Uterus (tissue), 4 donors: Measurements from ENCODE around the gene TMEM270. TPM values are rescaled to one million over a fixed set of nuclear protein-coding genes. Genes with fewer than 3 reads are reported as not detected.
"Not testable (repeated sequence)": the region's sequence is repeated elsewhere in the genome, so short reads cannot be mapped to it uniquely, and the experiment has no call there.

Experiments used
- DNase-seq, 2 donors: peaks; one replicate each; pipeline ENCODE4 v3.0.0-alpha.2; 2019 to 2020
- H3K27ac ChIP-seq, 2 donors: fragments of 200-600 bp; sonication (generic); 1 replicate in 1 of 2; 2 replicates in 1 of 2; pipeline ENCODE4 v1.5.1; 2016 to 2018
- H3K27me3 ChIP-seq, 2 donors: fragments of 200-600 bp; sonication (generic); one replicate each; pipeline ENCODE4 v1.5.1; 2018 to 2019; ENCODE audit warnings: control low read depth in 1 of 2
- H3K36me3 ChIP-seq, 2 donors: fragments of 200-600 bp; sonication (generic); one replicate each; pipeline ENCODE4 v1.5.1; 2019; ENCODE audit warnings: control low read depth in 1 of 2
- H3K4me1 ChIP-seq, 2 donors: fragments of 200-600 bp; sonication (generic); one replicate each; pipeline ENCODE4 v1.5.1; 2018 to 2019; ENCODE audit warnings: control low read depth in 1 of 2
- H3K4me3 ChIP-seq, 2 donors: fragments of 200-600 bp; sonication (generic); 1 replicate in 1 of 2; 2 replicates in 1 of 2; pipeline ENCODE4 v1.5.1; 2018 to 2019; ENCODE audit warnings: mild to moderate bottlenecking in 1 of 2
- H3K9me3 ChIP-seq, 2 donors: fragments of 200-600 bp; sonication (generic); one replicate each; pipeline ENCODE4 v1.5.1; 2019; ENCODE audit warnings: control low read depth in 1 of 2
- POLR2A ChIP-seq, 2 donors: fragments of 450-650 bp; IDR thresholded peaks; one replicate each; pipeline ENCODE4 v1.6.1; 2016; ENCODE audit warnings: antibody characterized with exemption in 2 of 2, mild to moderate bottlenecking in 1 of 2, moderate library complexity in 1 of 2
- intact Hi-C: fragments of 100-400 bp; cut with DNase I; formaldehyde crosslinking; loops from one replicate; pipeline ENCODE4 v1.15.1; 2023; ENCODE audit warnings: low total_unique reads
- total RNA-seq, 4 donors: library from RNA; depleted of rRNA in 3 of 4; stranded (reverse); fragments of >200 nt in 3 of 4; gene quantifications; one replicate each; pipeline versions ENCODE4 v1.1.0 to v1.2.4, GENCODE V29; 2014 to 2023
- TF ChIP-seq, protein P1 (sequence below), 4 experiments: fragments of 200-600 bp in 2 of 4; fragments of 450-650 bp in 2 of 4; sonication (generic) in 2 of 4; IDR thresholded peaks; one replicate each; pipeline ENCODE4 v1.5.1; 2016 to 2019; ENCODE audit warnings: antibody characterized with exemption in 4 of 4, mild to moderate bottlenecking in 2 of 4, moderate library complexity in 1 of 4
- donor health status: DM: yes; HTN: yes; CAD: no.

TMEM270 gene
- total RNA-seq, 4 donors from 2014 or later = 1.1 TPM; not detected in 3

DNA sequence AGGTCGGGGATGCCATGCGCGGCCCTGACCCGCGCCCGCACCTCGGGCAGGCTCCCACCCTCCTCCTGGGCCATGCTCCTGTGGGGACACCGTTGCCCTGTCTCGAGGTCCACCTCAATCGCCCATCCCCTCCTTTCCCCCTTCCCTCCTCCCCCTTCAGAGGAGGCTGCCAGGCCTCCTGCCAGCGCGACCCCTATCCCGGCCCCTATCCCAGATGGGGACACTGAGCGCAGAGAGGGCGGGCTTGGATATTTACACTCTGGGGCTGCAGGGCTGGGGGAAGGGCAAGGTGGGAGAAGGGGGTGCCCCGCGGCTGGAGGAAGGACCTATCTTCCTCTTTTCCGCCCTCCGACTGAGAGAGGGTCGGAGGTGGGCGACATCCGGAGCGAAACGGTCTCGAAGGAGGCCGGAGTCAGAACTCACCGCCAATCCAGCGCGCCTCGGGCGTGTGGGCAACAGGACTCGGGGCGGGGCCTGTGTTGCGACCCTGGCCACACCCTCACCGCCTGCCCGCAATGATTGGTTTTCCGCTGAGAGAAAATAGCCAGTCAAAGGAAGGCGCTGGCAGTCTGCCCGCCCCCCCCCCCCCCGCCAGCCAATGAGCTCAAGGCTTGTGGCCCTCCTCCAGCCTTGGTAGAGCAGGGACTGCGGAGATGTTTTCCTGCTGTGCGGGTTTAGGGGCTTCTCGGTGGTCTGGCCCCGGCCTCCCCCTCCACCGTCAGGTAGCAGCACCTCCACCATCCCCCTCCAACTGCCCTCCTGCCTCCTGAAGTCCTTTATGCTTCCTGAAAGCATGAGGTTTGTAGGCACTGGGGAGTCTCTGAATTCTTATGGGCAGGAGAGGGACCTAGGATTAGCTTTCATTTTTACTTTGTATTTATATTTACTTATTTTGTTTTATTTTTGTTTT is 18.6 kb upstream of the TMEM270 start, which contains the start of gene METTL27:
Gene METTL27, minus strand, starts transcription at position 450 of the 910 bp plus-strand sequence. Its CDS starts 376 bp downstream, at position 74.
- DNase-seq = peak; percentile 93 to 96
- Histone ChIP-seq H3K27me3 (no peaks in the 10 kb centered on the region), H3K9me3 (no peaks in the 10 kb centered on the region), H3K4me3 (peak within 1 kb of the TSS; percentile 68 to 74), H3K27ac (peak within 1 kb of the TSS; percentile 92 to 96), H3K4me1 (peaks cover 4 to 6% of the 10 kb centered on the region in 2 donors), H3K36me3 (no peaks in the 10 kb centered on the region)
- TF ChIP-seq, protein P1, sequence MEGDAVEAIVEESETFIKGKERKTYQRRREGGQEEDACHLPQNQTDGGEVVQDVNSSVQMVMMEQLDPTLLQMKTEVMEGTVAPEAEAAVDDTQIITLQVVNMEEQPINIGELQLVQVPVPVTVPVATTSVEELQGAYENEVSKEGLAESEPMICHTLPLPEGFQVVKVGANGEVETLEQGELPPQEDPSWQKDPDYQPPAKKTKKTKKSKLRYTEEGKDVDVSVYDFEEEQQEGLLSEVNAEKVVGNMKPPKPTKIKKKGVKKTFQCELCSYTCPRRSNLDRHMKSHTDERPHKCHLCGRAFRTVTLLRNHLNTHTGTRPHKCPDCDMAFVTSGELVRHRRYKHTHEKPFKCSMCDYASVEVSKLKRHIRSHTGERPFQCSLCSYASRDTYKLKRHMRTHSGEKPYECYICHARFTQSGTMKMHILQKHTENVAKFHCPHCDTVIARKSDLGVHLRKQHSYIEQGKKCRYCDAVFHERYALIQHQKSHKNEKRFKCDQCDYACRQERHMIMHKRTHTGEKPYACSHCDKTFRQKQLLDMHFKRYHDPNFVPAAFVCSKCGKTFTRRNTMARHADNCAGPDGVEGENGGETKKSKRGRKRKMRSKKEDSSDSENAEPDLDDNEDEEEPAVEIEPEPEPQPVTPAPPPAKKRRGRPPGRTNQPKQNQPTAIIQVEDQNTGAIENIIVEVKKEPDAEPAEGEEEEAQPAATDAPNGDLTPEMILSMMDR (IDR thresholded peaks at IDR 0.05) = no peak
- TF ChIP-seq POLR2A (IDR thresholded peaks at IDR 0.05) = peak; percentile 33 to 93
- intact Hi-C loops = no loop called here

DNA sequence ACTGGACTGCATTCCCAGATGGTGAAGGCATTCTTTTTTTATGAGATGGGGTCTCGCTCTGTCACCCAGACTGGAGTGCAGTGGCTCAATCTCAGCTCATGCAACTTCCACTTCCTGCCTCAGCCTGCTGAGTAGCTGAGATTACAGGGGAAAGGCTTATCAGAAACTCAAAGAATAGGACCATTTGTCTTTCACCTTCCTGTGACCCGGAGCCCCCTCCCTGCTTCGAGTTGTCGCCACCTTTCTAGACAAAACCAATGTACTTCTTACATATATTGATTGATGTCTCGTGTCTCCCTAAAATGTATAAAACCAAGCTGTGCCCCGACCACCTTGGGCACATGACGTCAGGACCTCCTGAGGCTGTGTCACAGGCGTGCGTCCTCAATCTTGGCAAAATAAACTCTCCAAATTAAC is 16.8 kb upstream of the TMEM270 start:
- intact Hi-C loops = no loop called here
- Histone ChIP-seq H3K4me3 (no peak overlapping the region), H3K27ac (peak overlapping the region; percentile 86 to 96), H3K36me3 (no peaks in the 10 kb centered on the region), H3K27me3 (no peaks in the 10 kb centered on the region), H3K9me3 (no peaks in the 10 kb centered on the region), H3K4me1 (peaks cover 4 to 6% of the 10 kb centered on the region in 2 donors)
- TF ChIP-seq, protein P1 (IDR thresholded peaks at IDR 0.05) = no peak
- TF ChIP-seq POLR2A (IDR thresholded peaks at IDR 0.05) = no peak
- no peak for DNase-seq

DNA sequence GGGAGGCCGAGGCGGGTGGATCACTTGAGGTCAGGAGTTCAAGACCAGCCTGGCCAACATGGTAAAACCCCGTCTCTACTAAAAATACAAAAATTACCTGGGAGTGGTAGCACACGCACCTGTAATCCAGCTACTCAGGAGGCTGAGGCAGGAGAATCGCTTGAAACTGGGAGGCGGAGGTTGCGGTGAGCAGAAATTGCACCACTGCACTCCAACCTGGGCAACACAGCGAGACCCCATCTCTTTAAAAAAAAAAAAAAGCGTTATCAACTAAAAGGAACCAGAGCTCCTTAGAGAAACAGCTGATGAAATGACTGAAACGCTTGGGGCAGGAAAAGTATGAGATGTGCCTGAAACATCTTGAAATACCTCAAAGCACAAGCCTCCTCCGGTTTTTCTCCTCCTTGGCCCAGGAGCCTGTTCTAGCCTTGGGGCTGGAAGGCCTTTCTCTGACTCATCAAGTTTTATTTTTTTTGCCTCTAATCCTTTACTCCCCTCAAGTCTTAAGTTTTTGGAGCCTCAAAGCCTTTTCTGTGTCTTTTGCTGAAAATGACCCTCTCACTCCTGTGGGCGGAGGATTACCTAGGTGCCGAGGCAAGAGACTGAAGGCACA is 16.0 kb upstream of the TMEM270 start:
- peak in 1 of 2 donors; percentile 64 for DNase-seq
- H3K27ac ChIP-seq = peak overlapping the region; percentile 86 to 96
- no peaks in the 10 kb centered on the region for H3K36me3 ChIP-seq
- no peaks in the 10 kb centered on the region for H3K27me3 ChIP-seq
- peaks cover 4 to 6% of the 10 kb centered on the region in 2 donors for H3K4me1 ChIP-seq
- intact Hi-C loops = no loop called here
- H3K9me3 ChIP-seq = no peaks in the 10 kb centered on the region
- TF ChIP-seq, protein P1 (IDR thresholded peaks at IDR 0.05) = no peak
- no peak for TF ChIP-seq POLR2A (IDR thresholded peaks at IDR 0.05)
- no peak overlapping the region for H3K4me3 ChIP-seq

DNA sequence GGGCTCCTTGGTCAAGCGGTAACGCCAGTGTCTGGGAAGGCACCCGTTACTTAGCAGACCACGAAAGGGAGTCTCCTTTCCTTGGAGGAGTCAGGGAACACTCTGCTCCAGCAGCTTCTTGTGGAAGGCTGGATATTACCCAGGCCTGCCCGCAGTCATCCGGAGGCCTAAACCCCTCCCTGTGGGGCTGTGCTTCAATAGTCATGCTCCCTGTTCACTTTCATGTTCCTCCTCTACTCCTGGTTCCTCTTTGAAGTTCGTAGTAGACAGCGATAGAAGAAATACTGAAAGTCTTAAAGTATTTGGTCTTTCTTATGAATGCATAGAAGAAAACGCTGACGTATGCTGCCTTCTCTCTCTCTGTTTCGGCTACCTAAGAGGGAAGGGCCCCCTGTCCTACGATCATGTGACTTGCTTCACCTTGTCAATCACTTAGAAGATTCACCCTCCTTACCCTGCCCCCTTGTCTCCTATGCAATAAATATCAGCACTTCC is 15.2 kb upstream of the TMEM270 start:
- H3K9me3 ChIP-seq, intact Hi-C loops, H3K4me3 ChIP-seq, H3K27me3 ChIP-seq, H3K36me3 ChIP-seq, H3K4me1 ChIP-seq: not testable (repeated sequence)
- peak; percentile 63 to 82 for DNase-seq
- peak overlapping the region; percentile 86 to 96 for H3K27ac ChIP-seq
- TF ChIP-seq POLR2A (IDR thresholded peaks at IDR 0.05) = peak; percentile 33 to 56

DNA sequence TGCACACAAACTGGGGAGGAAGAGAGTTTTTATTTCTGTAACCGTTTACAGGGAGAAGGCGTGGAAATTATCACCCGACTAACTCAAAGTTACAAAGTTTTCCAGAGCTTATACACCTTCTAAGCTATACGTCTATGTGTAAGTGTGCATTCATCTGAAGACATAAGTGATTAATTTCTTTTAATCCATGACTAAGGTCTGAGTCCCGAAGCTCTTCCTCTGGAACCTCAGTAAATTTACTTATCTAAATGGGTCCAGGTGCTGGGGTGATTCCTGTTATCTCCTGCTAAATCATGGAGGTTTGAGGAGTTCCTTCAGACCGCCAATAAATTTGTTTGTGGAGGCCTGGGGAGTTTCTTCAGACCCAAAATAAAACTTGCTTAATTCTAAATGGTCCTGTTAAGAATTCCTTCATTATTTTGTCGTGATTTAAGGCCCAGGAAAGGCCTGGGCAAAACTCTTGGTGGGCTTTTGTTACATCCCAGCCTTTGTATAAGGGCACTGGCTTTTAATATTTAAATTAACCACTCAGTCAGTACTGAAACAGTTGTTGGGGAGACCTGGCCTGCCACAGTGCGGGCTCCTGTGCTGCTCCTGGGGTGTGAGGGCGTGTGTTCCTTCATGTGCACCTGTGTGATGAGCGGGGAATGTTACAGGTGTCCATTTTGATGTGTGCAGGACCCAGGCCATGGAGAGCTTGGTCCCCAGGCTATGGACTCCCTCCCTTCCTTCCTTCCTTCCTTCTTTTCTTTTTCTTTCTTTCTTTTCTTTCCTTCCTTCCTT is 12.8 kb upstream of the TMEM270 start:
- no peak overlapping the region for H3K4me3 ChIP-seq
- H3K27ac ChIP-seq = peak overlapping the region; percentile 86 to 96
- no peaks in the 10 kb centered on the region for H3K9me3 ChIP-seq
- TF ChIP-seq, protein P1 (IDR thresholded peaks at IDR 0.05) = no peak
- no peak for TF ChIP-seq POLR2A (IDR thresholded peaks at IDR 0.05)
- no peaks in the 10 kb centered on the region for H3K27me3 ChIP-seq
- intact Hi-C loops = no loop called here
- H3K36me3 ChIP-seq = no peaks in the 10 kb centered on the region
- no peak for DNase-seq
- H3K4me1 ChIP-seq = peaks cover 6 to 8% of the 10 kb centered on the region in 2 donors
